Neuronal stem cell (in vitro differentiated cells): Measurements from ENCODE around the gene SCYGR7. TPM values are rescaled to one million over a fixed set of nuclear protein-coding genes. Genes with fewer than 3 reads are reported as not detected.

Experiments
- DNase-seq: peaks from one replicate; pipeline ENCODE4 v3.0.0-alpha.2; 2013; ENCODE audit warnings: low spot score
- H2AFZ ChIP-seq: one replicate; pipeline ENCODE4 v1.6.1; 2013; ENCODE audit warnings: mild to moderate bottlenecking, low read length, inconsistent platforms
- H2AK5ac ChIP-seq: 2 replicates; pipeline ENCODE4 v1.6.1; 2013; ENCODE audit warnings: low read depth, mild to moderate bottlenecking, inconsistent platforms, low read length, moderate library complexity, mixed read lengths
- H2BK120ac ChIP-seq: 2 replicates; pipeline ENCODE4 v1.6.1; 2013; ENCODE audit warnings: low read depth, mild to moderate bottlenecking, inconsistent platforms, low read length, moderate library complexity, mixed read lengths
- H2BK12ac ChIP-seq: one replicate; pipeline ENCODE4 v1.6.1; 2013; ENCODE audit warnings: low read length, inconsistent platforms
- H2BK15ac ChIP-seq: 2 replicates; pipeline ENCODE4 v1.6.1; 2013; ENCODE audit warnings: mild to moderate bottlenecking, low read length, inconsistent platforms, mixed read lengths
- H2BK5ac ChIP-seq: one replicate; pipeline ENCODE4 v1.6.1; 2013; ENCODE audit warnings: inconsistent platforms, mild to moderate bottlenecking, low read length, moderate library complexity
- H3K14ac ChIP-seq: one replicate; pipeline ENCODE4 v1.6.1; 2013; ENCODE audit warnings: low read length, inconsistent platforms
- H3K18ac ChIP-seq: 2 replicates; pipeline ENCODE4 v1.6.1; 2013; ENCODE audit warnings: low read length, inconsistent platforms
- H3K23ac ChIP-seq: 2 replicates; pipeline ENCODE4 v1.6.1; 2013; ENCODE audit warnings: low read depth, mild to moderate bottlenecking, mixed read lengths, low read length, inconsistent platforms; ENCODE audit not compliant: poor library complexity
- H3K27ac ChIP-seq: replicated peaks from 3 replicates; pipeline ENCODE4 v1.5.1; 2013; ENCODE audit warnings: low read length, inconsistent platforms
- H3K27me3 ChIP-seq, 3 experiments: 2 replicates each; pipeline ENCODE4 v1.6.1; 2013; ENCODE audit warnings: low read length in 3 of 3, mild to moderate bottlenecking in 2 of 3, inconsistent platforms in 1 of 3, low read depth in 1 of 3, mixed read lengths in 1 of 3, moderate library complexity in 1 of 3; ENCODE audit not compliant: control insufficient read depth in 3 of 3, insufficient read depth in 3 of 3
- H3K36me3 ChIP-seq, 2 donors: replicated peaks in 1 of 2; 2 replicates each; pipeline ENCODE4 v1.6.1; 2013; ENCODE audit warnings: low read length in 2 of 2; ENCODE audit not compliant: control insufficient read depth in 2 of 2, insufficient read depth in 2 of 2
- H3K4ac ChIP-seq: 2 replicates; pipeline ENCODE4 v1.6.1; 2013; ENCODE audit warnings: inconsistent platforms, mild to moderate bottlenecking, low read length, moderate library complexity
- H3K4me1 ChIP-seq, 2 donors: 1 replicate in 1 of 2; 2 replicates in 1 of 2; pipeline ENCODE4 v1.6.1; 2013; ENCODE audit warnings: low read length in 2 of 2, low read depth in 1 of 2; ENCODE audit not compliant: control insufficient read depth in 2 of 2, insufficient read depth in 1 of 2
- H3K4me2 ChIP-seq: one replicate; pipeline ENCODE4 v1.6.1; 2013; ENCODE audit warnings: mild to moderate bottlenecking, low read length, inconsistent platforms; ENCODE audit not compliant: insufficient read depth, poor library complexity, severe bottlenecking
- H3K4me3 ChIP-seq, 2 donors: 2 replicates each; pipeline ENCODE4 v1.5.1; 2013; ENCODE audit warnings: low read length in 2 of 2, mild to moderate bottlenecking in 2 of 2, inconsistent platforms in 1 of 2, moderate library complexity in 1 of 2
- H3K79me1 ChIP-seq: one replicate; pipeline ENCODE4 v1.6.1; 2013; ENCODE audit warnings: low read depth, mild to moderate bottlenecking, inconsistent platforms, low read length, moderate library complexity
- H3K9ac ChIP-seq: one replicate; pipeline ENCODE4 v1.6.1; 2013; ENCODE audit warnings: mild to moderate bottlenecking, low read depth, low read length, inconsistent platforms; ENCODE audit not compliant: poor library complexity
- H3K9me3 ChIP-seq, 2 donors: replicated peaks in 1 of 2; 2 replicates each; pipeline versions ENCODE3 to v1.6.1; 2013; ENCODE audit warnings: low read length in 2 of 2, mild to moderate bottlenecking in 2 of 2, inconsistent platforms in 1 of 2, low read depth in 1 of 2, mixed read lengths in 1 of 2, moderate library complexity in 1 of 2; ENCODE audit not compliant: control insufficient read depth in 2 of 2, insufficient read depth in 1 of 2
- H4K8ac ChIP-seq: one replicate; pipeline ENCODE4 v1.6.1; 2013; ENCODE audit warnings: low read depth, mild to moderate bottlenecking, inconsistent platforms, low read length, moderate library complexity
- H4K91ac ChIP-seq: one replicate; pipeline ENCODE4 v1.6.1; 2013; ENCODE audit warnings: low read length, low read depth, mild to moderate bottlenecking, inconsistent platforms; ENCODE audit not compliant: poor library complexity
- WGBS, 2 donors: extraction: QIAGEN DNeasy Blood & Tissue Kit; methylation state at CpG; one replicate each; pipeline ENCODE4 v1.1.7; 2013; ENCODE audit warnings: missing lambda C conversion rate in 2 of 2, mixed read lengths in 1 of 2; ENCODE audit not compliant: insufficient read length in 2 of 2, insufficient replicate concordance in 1 of 2; ENCODE audit errors: extremely low coverage in 2 of 2; 5-methylcytosine and 5-hydroxymethylcytosine counted together
- polyA plus RNA-seq, 2 experiments: library from polyadenylated mRNA; stranded (reverse); fragments of 200-250 nt; gene quantifications; one replicate each; pipeline ENCODE4 v1.2.3, GENCODE V29; 2013

SCYGR7 gene, protein sequence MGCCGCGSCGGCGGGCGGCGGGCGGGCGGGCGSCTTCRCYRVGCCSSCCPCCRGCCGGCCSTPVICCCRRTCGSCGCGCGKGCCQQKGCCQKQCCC
- polyA plus RNA-seq (2013, experiment 1 of 2) = not detected
- not detected for polyA plus RNA-seq (2013, experiment 2 of 2)

DNA sequence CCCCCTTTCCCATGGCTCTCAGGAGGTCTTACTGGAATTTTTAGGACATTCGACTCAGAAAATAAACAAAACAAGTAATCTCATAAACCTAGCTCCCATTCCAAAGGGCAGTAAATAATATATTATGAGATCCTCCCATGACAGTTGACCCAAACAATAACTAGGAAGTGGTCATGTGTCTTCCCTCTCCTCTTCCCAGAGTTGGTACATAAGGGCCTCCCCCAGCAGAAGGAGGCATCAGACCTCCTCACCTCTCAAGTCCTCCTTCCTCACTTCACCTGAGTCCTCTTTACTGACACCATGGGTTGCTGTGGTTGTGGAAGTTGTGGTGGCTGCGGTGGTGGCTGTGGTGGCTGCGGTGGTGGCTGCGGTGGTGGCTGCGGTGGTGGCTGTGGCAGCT, at the start of gene SCYGR7:
Gene SCYGR7 (plus strand): TSS at position 301 of the 400 bp plus-strand sequence. CDS start 0 bp downstream, at position 301.
- H3K4me1 ChIP-seq = no peaks in the 10 kb centered on the region
- no peak within 1 kb of the TSS for H3K4me2 ChIP-seq
- no peaks in the 10 kb centered on the region for H3K79me1 ChIP-seq
- no peak within 1 kb of the TSS for H3K18ac ChIP-seq
- H3K27me3 ChIP-seq = no peaks in the 10 kb centered on the region
- H2BK15ac ChIP-seq = no peak within 1 kb of the TSS
- no peak within 1 kb of the TSS for H3K9ac ChIP-seq
- no peak within 1 kb of the TSS for H3K23ac ChIP-seq
- H2BK120ac ChIP-seq = no peak within 1 kb of the TSS
- no peak within 1 kb of the TSS for H2AK5ac ChIP-seq
- no peak within 1 kb of the TSS for H3K4ac ChIP-seq
- DNase-seq = no peak
- no peak within 1 kb of the TSS for H4K8ac ChIP-seq
- no peak within 1 kb of the TSS for H3K27ac ChIP-seq
- H4K91ac ChIP-seq = no peak within 1 kb of the TSS
- H2BK12ac ChIP-seq = no peak within 1 kb of the TSS
- H3K9me3 ChIP-seq = no peaks in the 10 kb centered on the region
- H3K36me3 ChIP-seq = no peaks in the 10 kb centered on the region
- no peak within 1 kb of the TSS for H2AFZ ChIP-seq
- no peak within 1 kb of the TSS for H3K4me3 ChIP-seq
- H2BK5ac ChIP-seq = no peak within 1 kb of the TSS
- no peak within 1 kb of the TSS for H3K14ac ChIP-seq
- no CpG with 5 or more reads among the region's 5 CpGs for WGBS, 2 donors

DNA sequence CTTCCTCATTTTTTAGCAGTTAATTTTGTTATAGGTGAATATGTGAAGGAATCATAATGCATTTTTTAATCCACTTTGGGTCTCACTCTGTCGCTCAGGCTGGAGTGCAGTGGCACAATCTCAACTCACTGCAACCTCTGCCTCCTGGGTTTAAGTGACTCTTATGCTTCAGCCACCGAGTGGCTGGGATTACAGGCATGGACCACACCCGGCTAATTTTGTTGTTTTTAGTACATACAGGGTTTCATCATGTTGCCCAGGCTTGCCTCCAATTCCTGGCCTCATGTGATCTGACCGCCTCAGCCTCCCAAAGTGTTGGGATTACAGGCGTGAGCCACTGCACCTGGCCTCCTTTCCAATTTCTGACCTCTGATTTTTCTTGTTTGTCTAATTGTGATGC, 43.9 kb upstream of the SCYGR7 start:
- no CpG with 5 or more reads among the region's 5 CpGs for WGBS, 2 donors

DNA sequence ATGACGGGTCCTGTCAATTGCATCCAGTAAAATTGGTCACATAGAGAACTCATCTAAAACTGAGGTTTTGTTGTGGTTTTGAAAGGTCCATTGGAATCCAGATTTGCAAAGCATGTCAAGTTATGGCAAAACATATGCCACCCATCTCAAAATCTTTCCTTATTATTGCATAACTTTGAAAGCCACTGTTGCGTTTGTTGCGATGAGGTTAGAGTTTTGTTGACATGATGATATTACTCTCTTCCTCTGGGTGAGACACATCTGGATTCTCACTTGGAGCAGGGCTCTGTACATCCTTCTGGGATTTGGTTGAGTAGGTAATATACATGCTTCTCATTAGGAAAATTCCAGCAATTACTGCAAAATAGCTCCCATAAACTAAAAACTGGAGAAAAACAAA, 40.9 kb upstream of the SCYGR7 start:
- H3K79me1 ChIP-seq = no peaks in the 10 kb centered on the region
- H2AFZ ChIP-seq = no peak overlapping the region
- no peak overlapping the region for H2BK120ac ChIP-seq
- no peak overlapping the region for H2AK5ac ChIP-seq
- no peak overlapping the region for H3K4me2 ChIP-seq
- no peak overlapping the region for H2BK12ac ChIP-seq
- no peak overlapping the region for H3K14ac ChIP-seq
- WGBS, 2 donors = no CpG with 5 or more reads among the region's 3 CpGs
- no peaks in the 10 kb centered on the region for H3K36me3 ChIP-seq
- H2BK15ac ChIP-seq = no peak overlapping the region
- no peak overlapping the region for H3K9ac ChIP-seq
- H3K27ac ChIP-seq = no peak overlapping the region
- H3K23ac ChIP-seq = no peak overlapping the region
- no peak overlapping the region for H4K8ac ChIP-seq
- H4K91ac ChIP-seq = no peak overlapping the region
- H3K4ac ChIP-seq = no peak overlapping the region
- no peaks in the 10 kb centered on the region for H3K4me1 ChIP-seq
- H3K4me3 ChIP-seq = no peak overlapping the region
- no peaks in the 10 kb centered on the region for H3K27me3 ChIP-seq
- no peaks in the 10 kb centered on the region for H3K9me3 ChIP-seq
- DNase-seq = no peak
- H2BK5ac ChIP-seq = no peak overlapping the region
- no peak overlapping the region for H3K18ac ChIP-seq

More for the DNA sequence above, 43.9 kb upstream of the SCYGR7 start:
- Histone ChIP-seq H3K4me3 (no peak overlapping the region), H3K27me3 (no peaks in the 10 kb centered on the region), H2BK120ac (no peak overlapping the region), H4K8ac (no peak overlapping the region), H2BK12ac (no peak overlapping the region), H3K36me3 (no peaks in the 10 kb centered on the region), H3K9me3 (no peaks in the 10 kb centered on the region), H3K4me1 (no peaks in the 10 kb centered on the region), H3K4me2 (no peak overlapping the region), H3K9ac (no peak overlapping the region), H3K79me1 (no peaks in the 10 kb centered on the region), H2BK5ac (no peak overlapping the region), H3K18ac (no peak overlapping the region), H3K23ac (no peak overlapping the region), H2BK15ac (no peak overlapping the region), H3K14ac (no peak overlapping the region), H3K4ac (no peak overlapping the region), H2AK5ac (no peak overlapping the region), H3K27ac (no peak overlapping the region), H4K91ac (no peak overlapping the region), H2AFZ (no peak overlapping the region)
- no peak for DNase-seq

DNA sequence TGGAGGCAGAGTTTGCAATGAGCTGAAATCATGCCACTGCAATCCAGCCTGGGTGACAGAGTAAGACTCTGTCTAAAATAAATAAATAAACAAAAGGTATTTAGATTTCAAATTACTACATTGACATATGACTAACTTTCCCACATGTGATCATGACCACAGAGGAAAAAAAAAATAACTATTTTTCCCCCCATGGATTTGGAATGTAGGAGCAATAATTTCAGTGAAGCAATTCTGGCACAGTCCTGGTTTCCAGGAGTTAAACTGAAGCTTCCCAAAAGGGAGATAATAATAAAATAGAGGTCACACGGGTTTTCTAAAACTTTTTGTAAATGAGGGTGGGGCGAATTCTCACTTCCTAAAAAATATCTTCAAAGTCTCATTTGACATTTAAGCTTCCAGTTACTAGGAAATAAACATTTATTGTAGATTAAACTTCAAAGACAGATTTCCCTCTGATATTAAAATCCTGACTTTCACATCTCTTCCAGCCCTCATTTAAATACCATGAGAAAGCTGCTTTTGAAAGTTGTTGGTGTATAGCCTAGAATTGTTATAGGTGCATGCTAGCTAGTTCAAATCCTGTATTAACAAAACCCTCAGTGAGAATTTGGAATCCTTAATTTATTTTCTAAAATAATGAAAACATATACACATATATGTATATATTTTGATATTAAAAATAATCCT, 31.0 kb upstream of the SCYGR7 start:
- Histone ChIP-seq H3K23ac (no peak overlapping the region), H3K79me1 (no peaks in the 10 kb centered on the region), H3K9ac (no peak overlapping the region), H3K4me3 (no peak overlapping the region), H3K27ac (no peak overlapping the region), H2BK12ac (no peak overlapping the region), H2BK5ac (no peak overlapping the region), H3K14ac (no peak overlapping the region), H3K4me1 (no peaks in the 10 kb centered on the region), H2BK15ac (no peak overlapping the region), H2BK120ac (no peak overlapping the region), H4K91ac (no peak overlapping the region), H3K18ac (no peak overlapping the region), H3K4ac (no peak overlapping the region), H3K9me3 (no peaks in the 10 kb centered on the region), H3K36me3 (no peaks in the 10 kb centered on the region), H4K8ac (no peak overlapping the region), H2AFZ (no peak overlapping the region), H3K4me2 (no peak overlapping the region), H2AK5ac (no peak overlapping the region), H3K27me3 (no peaks in the 10 kb centered on the region)
- no CpG with 5 or more reads among the region's 2 CpGs for WGBS, 2 donors
- DNase-seq = no peak
